Activated T-helper 9 cell treated with anti-CD3 and anti-CD28 coated beads, Interleukin-2, amount 50 U/mL, for 16 hours (primary cell): ENCODE measurements around the gene RIMKLB.
"Not testable (repeated sequence)": the region's sequence is repeated elsewhere in the genome, so short reads cannot be mapped to it uniquely, and the experiment has no call there.

Source experiments
- DNase-seq: peaks from one replicate; pipeline ENCODE4 v3.0.0-alpha.2; 2020; ENCODE audit warnings: low read depth

Gene RIMKLB

DNA sequence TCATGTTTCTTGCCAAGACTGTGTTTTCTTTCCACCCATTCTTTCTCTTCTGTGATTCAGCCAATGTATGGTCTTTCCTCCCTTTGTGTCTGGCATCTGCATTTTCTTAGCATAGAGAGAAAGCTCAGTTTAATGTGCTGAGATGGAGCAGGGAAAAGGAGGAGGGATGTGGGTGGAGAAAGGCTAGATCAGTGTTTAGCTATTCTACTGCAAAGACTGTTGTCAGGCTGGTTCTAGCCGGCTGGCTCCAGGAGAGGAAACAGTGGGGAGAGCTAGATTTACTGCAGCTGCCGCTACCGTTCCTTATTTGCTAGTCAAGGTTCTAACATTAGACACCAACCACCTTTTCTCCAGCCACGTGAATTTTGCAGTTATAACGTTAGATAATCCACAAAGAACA, 5.2 kb upstream of the RIMKLB start:
- DNase-seq = no peak

DNA sequence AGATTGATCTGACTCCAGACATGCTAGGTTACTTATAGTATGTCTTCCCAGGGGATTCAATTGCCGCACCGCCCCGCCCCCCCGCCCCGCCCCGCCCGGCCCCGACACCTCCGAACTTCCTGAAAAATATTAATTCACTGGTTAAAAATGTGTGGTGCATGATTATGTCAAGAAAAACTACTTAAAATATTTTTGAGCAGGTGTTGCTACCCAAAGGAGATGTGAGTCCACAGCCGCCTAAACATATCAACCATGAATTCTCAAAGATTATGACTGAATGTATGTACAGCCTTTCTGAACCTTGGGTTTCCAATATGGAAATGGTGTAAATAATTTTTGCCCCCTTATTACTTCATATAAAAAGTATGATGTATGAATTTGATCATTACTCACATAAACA, 2.7 kb upstream of the RIMKLB start:
- no peak for DNase-seq

DNA sequence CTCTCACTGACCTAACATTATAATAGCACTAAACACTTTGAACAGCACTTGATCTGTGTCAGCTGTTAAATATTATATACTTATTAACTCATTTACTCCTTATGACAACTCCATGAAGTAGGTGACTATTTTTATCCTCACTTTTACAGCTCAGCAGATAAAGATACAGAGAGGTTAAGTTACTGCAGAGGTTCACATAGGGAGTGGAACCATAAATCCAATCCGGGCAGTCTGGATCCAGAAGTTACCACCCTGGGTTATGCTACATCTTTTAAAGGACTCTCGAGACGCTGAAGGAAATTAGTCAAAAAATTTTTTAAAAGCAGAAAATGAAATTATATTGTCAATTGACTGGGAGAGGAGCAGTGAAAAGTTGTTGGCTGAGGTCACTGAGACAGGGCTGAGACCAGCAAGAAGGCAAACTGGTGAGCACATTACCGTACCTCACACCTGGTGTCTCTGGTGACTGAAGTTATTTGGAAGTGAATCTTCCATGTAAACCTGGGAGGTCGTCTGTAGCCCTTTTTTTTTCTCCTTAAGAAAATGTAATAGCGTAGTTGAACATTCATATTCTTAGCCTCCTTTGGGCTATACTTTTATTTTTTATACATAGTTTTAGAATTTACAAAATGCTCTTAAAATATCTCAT, 1.2 kb upstream of the RIMKLB start:
- DNase-seq = no peak

DNA sequence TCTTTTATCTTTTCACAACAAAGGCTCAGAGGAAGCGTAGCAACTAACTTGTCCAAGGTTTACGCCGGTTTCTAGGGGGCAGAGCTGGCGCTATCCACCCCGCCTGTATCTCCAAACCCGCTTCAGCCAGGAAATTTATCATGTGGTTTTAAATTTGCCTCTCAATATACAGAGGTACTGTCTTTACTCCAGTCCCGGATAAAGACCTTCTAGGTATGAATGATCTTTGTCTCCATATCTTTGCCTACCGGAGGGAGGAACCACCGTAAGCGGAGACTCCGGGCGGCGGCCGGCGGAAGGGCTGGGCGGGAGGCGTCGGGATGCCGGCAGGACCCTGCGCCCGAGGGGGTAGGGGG, 693 bp upstream of the RIMKLB start:
- no peak for DNase-seq

DNA sequence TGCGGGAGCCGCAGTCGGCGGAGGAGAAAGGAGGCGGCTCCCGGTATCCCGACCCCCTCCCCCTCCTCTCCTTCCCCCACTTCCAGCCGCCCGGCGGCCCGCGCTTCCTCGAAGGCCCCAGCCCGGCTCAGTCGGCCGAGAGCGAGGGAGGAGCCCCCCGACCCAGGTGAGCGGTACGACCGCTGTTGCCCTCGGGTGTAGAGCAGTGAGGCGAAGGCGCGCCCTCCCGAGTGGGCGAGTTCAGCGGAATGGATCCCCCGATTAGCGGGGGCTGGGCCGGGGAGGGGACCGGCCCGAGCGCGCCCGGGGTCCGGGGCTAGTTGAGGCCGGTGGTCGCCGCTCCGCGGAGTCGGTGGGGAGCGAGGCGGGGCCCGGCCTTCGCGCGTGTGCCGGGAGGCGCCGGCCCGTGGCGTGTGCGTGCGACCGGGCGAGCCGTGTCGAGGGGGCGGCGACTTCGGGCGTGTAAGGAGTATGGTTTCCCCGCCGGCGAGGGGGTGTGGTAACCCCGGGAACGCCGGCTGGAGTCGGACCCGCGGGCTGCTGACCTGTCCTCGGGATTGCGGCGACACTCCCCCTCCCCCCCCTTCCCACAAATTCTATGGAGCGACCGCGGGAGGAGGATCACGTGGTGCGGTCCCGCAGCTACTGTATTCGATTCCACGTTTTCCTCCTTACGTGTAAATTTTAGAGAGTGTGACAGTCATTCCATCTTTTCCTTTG, 501 bp downstream of the RIMKLB start:
- peak; percentile 42 for DNase-seq

DNA sequence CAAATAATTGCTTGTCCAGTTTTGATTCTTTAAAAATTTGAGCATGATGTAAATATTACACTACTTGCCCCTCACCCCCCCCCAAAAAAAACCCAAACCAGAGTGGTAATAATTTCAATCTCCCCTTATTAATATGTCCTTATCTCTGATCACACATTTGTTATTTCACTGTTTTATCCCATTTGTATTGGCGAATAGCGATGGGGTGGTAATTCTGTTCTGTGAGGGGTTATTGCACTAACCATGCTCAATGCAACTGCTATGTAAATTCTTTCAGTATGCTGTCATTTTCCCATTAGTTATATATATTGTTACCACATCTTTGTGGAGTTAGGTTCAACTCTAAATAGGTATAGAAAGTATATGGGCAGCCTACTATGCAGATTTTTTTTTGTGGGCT, 1.1 kb downstream of the RIMKLB start:
- DNase-seq = no peak

DNA sequence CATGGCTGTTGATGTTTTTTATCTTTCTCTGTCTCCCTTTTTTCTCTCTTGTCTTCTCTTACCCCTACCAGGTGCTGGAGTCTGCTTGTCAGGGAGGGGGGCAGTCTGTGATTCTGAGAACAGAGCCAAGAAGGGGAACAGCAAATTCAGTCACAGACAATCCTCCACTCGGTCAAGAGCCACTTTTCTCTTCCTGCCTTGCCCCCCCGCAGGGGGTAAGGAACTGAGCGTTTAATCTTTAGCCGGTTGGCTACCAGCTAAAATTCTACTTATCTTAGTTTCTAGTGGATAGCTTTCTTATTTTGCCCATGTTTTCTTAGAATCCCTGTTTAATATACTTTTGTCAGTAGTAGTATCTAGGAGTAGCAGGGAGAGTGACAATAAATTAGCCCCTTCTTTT, 1.9 kb downstream of the RIMKLB start:
- no peak for DNase-seq

DNA sequence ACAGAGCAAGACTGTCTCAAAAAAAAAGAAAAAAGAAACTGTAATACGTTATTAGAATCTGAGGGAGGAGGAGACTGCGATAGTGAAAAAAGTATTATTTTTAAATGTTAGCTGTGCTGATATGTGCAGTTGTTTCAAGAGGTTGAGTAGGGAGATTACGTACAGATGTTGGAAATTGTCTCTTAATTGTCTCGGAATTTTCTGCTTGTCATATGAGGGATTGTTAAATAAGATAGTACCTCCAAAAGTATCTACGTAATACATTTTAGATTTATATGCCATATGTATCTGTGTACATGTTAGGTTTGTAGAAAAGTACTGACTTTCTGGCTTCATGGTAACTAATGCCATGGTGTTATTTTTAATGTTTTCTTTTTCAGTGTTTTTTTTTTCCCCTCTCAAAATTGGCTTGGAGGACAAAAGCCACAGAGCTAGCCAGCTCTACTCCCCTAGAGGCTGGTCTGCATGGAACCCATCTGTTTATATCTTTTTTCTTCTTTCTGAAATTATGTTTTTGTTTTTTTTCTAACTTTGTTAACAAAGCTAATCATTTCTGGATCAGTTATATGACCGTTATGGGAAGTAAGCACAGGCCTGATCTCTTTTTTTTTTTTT, 3.4 kb downstream of the RIMKLB start:
- no peak for DNase-seq

DNA sequence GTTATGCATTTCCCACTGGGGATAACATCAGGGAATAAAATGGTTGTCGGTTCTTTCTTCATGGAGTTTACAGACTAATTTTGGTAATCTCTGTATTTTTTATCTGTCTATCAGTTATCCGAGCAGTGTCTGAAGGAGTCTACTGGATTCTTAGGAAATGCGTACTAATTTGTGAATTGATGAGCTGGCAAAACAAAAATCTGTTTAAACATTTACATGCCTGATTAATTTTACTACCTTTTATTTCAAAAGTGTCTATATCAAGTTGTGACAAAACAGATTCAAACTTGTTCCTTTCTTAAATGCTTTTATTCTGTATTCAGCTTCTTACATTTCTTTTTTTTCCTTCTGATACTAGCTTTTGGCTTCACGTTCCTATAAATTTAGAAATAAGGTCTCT, 4.4 kb downstream of the RIMKLB start:
- DNase-seq = no peak

DNA sequence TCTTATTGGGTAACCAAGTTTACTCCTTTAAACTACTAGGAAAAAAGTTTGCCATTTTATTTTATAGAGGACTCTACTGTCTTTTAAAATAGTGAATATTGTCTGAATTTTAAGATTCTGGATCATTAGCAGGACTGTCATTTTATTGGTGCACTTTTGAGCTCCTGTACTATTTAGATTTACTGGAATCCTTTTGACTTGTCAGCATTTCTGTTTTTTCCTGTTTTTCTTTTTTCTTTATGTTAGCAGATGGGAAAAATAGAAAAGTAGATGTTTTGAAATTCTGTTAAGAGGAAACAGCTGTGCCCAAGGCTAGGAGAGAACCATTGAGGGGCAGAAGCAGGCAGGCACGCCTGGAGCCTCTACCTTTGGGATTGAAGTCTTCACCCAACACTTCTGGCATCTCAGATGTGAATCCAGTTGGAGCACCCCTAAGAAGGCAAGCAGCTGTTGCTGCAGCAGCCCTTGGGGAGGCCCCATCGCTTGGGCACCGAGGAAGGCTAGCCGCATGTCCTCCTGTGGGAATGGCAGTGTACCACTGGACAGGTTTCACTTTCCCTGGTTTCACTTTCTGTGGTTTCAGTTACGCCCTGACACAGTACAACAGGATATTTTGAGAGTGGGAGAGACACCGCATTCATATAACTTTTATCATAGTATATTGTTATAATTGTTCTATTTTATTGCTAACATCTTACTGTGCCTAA, 11.5 kb downstream of the RIMKLB start:
- no peak for DNase-seq

DNA sequence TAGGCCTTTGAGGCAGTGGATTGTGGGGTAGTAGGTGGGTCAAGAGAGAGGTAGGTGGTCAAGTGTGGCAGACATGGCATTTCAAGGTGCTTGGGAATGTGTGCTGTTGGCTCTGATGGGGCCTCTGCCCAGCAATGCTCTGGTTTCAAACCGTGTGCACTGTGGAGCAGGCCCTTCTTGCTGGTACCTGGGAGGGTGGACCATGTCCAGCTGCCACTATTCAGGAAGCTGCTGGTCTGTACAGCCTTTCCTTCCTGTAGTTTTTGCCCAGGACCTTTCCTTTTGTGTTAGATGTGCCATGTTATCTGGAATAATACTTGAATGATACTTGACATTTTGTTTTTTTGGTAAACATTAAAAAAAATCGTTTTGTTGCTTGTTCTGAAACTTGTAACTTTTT, 14.8 kb downstream of the RIMKLB start:
- DNase-seq = no peak

DNA sequence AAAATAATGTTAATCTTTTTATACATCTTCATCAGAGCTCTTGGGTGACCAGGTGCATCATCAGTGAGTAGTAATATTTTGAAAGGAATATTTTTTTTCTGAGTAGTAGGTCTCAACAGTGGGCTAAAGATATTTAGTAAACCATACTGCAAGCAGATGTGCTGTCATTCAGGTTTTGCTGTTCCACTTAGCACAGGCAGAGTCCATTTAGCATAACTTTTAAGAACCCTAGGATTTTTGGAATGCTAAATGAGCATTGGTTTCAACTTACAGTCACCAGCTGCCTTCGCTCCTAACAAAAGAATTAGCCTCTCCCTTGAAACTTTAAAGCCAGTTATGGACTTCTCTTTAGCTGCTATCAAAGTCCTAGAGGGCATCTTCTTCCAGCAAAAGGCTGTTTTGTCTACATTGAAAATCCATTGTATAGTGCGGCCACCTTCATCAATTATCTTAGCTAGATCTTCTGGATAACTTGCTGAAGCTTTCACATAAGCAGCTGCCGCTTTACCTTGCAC, 24.6 kb downstream of the RIMKLB start:
- no peak for DNase-seq

DNA sequence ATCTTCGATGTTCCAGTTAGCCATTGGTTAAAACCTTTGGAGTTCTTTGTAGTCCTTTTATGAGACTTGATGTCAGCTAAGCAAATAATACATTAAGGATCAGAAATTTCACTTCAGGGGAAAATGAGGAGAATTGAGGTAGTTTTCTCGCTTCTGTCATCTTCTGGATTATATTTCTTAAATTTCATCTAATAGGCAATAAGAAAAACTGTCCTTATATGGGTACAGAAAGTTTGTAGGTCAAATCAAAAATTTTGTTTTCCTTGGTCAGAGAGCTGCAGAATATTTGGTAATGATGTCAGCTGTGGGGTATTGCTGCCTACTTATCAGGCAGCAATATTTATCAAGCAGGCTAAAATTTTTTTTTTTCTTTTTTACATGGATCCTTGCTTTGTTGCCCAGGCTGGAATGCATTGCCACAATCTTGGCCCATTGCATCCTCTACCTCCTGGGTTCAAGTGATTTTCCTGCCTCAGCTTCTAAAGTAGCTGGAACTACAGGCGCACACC, 37.1 kb downstream of the RIMKLB start:
- no peak for DNase-seq

DNA sequence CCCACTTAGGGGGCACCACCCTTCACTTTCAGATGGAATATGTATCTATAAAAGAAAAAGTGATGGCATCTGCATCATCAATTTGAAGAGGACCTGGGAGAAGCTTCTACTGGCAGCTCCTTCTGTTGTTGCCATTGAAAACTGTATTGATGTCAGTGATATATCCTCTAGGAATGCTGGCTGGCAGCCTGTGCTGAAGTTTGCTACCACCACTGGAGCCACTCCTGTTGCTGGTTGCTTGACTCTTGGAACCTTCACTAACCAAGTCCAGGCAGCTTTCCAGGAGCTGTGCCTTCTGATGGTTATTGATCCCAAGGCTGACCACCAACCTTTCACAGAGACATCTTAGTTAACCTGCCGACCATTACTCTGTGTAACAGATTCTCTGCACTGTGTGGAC, 44.7 kb downstream of the RIMKLB start:
- DNase-seq = no peak

DNA sequence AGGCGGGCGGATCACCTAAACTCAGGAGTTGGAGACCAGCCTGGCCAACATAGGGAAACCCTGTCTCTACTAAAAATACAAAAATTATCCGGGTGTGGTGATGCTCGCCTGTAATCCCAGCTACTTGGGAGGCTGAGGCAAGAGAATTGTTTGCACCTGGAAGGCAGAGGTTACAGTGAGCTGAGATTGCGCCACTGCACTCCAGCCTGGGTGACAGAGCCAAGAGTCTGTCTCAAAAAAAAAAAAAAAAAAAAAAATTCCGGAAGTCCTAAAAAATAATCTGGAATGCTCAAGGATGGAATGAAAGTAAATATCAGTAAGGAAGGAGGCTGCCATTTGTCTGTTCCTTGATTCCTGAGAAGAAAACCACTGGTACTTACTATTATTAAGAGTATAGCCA, 45.3 kb downstream of the RIMKLB start:
- DNase-seq = not testable (repeated sequence)

DNA sequence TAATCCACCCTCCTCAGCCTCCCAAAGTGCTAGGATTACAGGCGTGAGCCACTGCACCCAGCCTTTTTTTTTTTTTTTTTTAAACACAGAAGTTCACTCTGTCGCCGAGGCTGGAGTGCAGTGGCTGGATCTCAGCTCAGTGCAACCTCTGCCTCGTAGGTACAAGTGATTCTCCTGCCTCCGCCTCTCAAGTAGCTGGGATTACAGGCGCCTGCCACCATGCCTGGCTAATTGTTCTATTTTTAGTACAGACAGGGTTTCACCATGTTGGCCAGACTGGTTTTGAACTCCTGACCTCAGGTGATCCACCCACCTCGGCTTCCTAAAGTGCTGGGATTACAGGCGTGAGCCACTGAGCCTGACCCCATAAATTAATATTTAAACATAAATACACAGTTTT, 47.8 kb downstream of the RIMKLB start:
- DNase-seq = not testable (repeated sequence)

DNA sequence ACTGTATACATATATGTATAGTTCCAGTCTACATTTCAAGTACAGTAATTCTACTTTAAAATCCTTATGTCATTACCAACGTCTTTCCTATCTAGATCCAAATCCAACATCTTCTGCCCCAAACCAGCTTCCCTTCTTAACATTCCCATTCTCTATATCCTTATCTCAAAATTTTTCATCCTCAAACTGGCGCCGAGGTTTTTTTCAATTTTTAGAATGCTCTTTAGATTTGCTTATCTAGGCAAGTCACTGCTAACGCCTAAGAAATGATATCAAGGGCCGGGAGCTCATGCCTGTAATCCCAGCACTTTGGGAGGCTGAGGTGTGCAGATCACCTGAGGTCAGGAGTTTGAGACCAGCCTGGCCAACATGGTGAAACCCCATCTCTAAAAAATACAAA, 48.3 kb downstream of the RIMKLB start:
- no peak for DNase-seq

DNA sequence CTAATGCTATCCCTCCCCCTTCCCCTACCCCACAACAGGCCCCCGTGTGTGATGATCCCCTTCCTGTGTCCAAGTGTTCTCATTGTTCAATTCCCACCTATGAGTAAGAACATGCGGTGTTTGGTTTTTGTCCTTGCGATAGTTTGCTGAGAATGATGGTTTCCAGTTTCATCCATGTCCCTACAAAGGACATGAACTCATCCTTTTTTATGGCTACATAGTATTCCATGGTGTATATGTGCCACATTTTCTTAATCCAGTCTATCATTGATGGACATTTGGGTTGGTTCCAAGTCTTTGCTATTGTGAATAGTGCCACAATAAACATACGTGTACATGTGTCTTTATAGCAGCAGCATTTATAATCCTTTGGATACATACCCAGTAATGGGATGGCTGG, 62.3 kb downstream of the RIMKLB start:
- DNase-seq = not testable (repeated sequence)

DNA sequence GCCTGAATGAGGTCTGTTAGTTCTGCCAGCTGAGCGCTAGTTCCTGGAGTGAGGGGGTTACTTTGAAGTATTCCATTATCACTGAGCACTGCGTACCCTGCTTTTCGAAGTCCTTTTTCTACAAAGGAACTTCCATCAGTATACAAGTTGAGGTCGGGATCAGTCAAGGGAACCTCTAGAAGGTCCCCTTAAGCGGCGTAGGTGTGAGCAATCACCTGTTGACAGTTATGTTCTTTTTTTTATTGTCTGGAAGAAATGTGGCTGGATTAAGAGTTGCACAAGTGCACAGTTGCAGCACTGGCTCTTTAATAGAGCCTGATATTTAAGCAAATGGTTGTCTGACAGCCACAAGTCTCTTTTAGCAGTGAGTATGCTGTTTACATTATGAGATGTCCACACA, 64.9 kb downstream of the RIMKLB start:
- not testable (repeated sequence) for DNase-seq

DNA sequence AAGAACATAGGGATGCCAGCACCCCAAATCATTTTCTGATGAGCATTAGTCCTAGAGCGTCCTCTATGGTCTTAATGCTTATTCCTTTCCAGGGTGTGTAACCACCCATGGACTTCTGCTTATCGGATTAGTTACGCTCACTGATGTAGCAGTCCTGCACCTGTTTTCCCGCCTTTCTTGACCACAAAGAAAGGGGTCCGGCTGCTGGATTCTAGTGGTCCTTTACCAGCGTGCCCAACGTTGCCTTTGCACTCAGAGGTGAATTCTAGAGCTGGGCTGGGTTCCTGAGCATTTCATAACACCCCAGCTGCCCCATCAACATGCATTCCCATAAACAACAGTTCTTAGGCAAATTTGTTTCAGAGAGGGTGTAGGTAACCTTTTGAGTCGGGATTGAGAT, 68.3 kb downstream of the RIMKLB start:
- not testable (repeated sequence) for DNase-seq

DNA sequence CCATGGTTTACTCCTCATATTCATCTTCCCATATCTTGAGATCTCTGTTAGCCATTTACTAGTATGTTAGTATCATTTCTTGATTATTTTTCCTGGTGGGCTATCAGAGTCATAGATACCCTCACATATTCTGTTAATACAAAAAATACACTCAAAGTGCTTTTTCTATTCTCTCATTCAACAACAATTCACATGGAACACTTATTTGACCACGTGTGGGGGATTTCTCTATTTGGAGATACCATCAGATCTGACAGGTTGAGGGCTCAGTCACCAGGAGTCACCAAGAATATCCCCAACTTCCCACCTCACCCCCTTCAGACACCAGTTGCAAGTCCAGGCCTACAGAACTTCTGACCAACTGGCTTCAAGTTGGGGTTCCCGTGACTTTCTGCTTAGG, 72.7 kb downstream of the RIMKLB start:
- DNase-seq = no peak

DNA sequence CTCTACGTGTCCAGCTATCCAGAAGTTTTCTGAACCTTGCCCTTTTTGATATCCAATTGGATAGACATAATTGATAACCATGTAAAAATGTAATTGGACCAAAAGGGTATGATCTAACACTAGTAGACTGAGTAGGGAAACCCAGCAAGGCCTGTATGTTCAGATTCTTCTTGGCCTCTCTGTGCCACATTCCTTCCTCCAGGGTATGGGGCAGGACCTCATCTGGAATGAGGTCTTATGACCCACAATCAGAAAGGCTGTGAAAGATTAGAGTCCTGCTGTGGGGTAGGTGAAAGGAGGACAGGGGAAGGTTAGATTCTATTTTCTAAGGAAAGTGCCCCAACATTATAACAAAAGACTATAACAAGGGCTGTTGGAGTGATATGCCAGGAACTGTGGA, 73.3 kb downstream of the RIMKLB start:
- DNase-seq = no peak

DNA sequence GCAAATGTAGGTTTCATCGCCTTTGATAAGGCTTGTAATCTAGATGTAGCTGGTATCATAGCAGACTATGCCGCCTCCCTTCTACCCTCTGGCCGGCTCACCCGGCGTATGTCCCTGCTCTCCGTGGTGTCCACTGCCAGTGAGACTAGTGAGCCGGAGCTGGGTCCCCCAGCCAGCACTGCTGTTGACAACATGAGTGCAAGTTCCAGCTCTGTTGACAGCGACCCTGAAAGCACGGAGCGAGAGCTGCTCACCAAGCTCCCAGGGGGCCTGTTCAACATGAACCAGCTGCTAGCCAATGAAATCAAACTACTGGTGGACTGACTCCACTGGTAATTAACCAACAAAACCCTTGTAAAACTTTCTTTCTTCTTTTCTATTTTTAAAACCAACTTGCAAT, 75.7 kb downstream of the RIMKLB start:
- DNase-seq = no peak
